GM23248 (cell line): Measurements from ENCODE around the gene OPCML.

Experiments
- EZH2 ChIP-seq: fragments of 200-600 bp; sonication (generic); IDR thresholded peaks from 2 replicates; pipeline ENCODE4 v1.6.1; 2018; ENCODE audit warnings: antibody characterized with exemption, mild to moderate bottlenecking; ENCODE audit not compliant: insufficient read depth, poor library complexity, severe bottlenecking
- EZH2phosphoT487 ChIP-seq: fragments of 200-600 bp; sonication (generic); IDR thresholded peaks from 2 replicates; pipeline ENCODE4 v1.6.1; 2018; ENCODE audit warnings: antibody characterized with exemption, moderate library complexity, mild to moderate bottlenecking, low read depth; ENCODE audit not compliant: insufficient read depth

DNA sequence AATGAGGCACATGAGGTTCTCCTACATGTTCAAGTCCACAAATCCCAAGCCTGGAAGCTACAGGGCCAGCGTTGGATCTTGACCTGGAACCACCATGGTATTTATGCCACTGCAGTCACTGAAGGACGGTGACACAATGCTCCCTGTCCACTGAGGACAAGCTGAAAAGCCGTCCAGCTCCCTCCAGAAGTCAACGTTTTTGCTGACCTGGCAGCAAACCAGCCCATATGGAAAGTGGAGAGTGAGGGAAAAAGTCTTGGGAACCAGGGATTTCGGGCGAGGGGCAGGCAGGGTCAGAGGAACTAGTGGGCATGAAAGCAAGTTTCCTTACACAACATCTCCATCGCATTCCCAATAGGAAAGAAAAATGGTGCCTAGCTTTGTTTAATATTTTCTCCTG, 33.3 kb downstream of the OPCML start:
- TF ChIP-seq EZH2 = no peak
- no peak for TF ChIP-seq EZH2phosphoT487
